Measurements from ENCODE around the gene C16orf74. TPM values are rescaled to one million over a fixed set of nuclear protein-coding genes. Genes with fewer than 3 reads are reported as not detected.

Gene C16orf74
- total RNA-seq, 1 donor from 2014 or later: 33.6 TPM

DNA sequence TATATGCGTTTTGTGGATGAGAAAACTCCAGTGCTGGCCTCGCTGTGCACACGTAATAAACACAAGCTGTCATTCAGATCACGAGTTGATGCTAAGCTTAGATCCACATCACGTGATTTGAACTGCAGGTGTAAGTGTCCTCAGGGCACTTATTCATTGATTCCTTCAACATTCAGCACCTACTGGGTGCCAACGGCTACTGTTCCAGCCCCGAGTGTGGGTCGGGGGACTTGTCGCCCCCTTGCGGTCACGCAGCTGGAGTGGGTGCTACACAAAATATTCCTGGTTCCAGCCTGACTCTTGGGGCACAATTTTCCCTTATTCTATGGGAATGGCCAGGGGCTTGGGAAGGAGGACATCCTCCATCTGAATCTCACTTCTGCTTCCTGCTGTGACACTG, 32.2 kb downstream of the C16orf74 start:
- no peak for DNase-seq (ENCODE audit: low spot score)

DNA sequence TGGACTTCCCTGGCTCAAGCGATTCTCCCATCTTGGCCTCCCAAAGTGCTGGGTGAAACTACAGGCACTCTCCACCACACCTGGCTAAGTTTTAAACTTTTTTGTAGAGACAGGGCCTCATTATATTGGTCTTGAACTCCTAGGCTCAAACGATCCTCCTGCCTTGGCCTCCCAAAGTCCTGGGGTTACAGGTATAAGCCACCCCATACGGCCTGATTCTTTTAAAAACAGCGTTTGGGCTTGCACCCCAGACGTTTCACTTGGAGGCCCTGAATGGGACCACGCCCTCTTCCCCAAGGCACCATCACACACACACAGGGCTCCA, 32.8 kb downstream of the C16orf74 start:
- DNase-seq (ENCODE audit: low spot score): no peak

GRCh38 chr16:85717393-85718152, 33.3 kb downstream of the C16orf74 start:
- peak; percentile 66 for DNase-seq (ENCODE audit: low spot score)

DNA sequence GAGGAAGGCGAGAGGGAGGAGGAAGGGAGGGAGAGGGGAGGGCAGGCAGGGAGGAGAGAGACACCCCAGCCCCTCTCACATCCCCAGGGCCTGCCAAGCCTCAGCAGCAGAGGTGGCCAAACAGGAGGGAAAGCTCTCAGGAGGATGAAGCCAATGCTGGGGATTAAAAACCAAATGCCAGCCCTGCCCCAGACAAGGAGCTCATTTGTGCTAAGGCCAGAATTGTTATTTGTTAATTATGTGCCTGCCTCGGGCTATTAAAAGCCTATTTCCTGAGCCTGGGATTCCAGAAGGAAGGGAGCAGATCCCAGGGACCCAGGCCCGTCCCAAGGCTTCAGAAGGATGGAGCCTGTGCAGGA, 34.2 kb downstream of the C16orf74 start:
- no peak for DNase-seq (ENCODE audit: low spot score)

DNA sequence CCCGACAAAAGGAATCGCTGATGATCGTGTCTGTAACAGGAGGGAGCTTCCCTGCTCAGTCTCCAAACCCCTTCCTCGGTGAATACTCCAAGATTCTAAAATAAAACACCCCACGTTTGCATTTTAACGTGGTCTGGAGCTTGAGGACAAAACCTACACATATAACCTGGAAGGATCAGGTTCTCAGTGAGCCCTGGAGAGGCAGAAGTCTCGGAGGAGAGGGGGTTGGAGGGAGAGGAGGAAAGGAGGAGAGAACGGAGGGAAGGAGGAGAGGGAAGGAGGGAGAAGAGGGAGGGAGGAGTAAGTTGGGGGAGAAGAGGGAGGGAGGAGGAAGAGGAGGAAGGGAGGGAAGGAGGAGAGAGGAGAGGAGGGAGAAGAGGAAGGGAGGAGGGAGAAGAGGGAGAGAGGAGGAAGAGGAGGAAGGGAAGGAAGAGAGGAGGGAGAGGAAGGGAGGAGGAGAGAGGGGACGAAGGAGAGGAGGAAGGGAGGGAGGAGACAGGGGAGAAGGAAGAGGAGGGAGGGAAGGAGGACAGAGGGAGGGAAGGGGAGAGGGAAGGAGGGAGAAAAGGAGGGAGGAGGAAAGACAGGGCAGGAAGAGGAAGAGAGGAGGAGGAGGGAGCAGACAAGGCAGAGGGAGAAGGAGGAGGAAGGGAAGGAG, 34.7 kb downstream of the C16orf74 start:
- no peak for DNase-seq (ENCODE audit: low spot score)

- DNase-seq (ENCODE audit: low spot score): peak; percentile 51
Observed at GRCh38 chr16:85715169-85716021, 35.5 kb downstream of the C16orf74 start.

- DNase-seq (ENCODE audit: low spot score): no peak
Observed at GRCh38 chr16:85712801-85713200, 38.1 kb downstream of the C16orf74 start.

- DNase-seq (ENCODE audit: low spot score): no peak
Observed at GRCh38 chr16:85711982-85712587, 38.8 kb downstream of the C16orf74 start.

- no peak for DNase-seq (ENCODE audit: low spot score)
Observed at GRCh38 chr16:85710732-85711131, 40.2 kb downstream of the C16orf74 start.

DNA sequence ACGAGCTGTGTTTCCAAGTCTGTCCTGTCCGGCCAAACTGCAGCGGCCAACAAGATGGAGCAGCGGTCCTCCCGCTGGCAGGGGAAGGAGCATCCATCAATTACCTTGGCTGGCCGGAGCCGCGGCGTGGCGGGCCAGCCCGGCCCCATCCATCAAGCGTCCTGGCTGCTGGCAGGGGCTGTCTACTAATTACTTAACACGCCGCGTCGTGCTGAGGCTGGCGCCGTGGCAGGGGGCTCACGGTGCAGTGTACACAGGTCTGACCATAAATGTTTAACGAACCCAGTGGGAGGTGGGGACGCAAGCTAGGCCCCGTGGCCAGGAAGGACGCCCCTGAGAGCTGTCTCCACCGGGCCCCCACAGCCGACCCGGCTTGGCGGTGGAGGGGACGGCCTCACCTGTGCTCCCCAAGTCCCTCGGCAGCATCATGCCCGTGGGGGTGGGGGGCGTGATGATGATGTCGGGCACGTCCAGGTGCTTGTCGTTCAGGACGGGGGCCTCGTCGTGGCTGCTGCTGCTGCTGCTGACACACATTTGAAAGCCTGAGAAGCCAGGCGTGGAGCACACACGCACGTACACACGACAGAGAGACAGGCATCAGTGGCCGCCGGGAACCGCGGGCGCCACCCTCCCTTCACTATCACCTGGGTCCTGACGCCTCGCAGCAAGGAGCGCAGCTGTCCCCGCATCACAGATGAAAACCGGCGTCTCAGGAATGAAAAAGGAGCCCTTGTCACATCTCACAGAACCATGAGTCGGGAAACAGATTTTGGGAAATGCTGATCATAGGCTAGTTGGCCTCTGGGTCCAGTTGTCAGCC, 40.9 kb downstream of the C16orf74 start:
- DNase-seq (ENCODE audit: low spot score): no peak

DNA sequence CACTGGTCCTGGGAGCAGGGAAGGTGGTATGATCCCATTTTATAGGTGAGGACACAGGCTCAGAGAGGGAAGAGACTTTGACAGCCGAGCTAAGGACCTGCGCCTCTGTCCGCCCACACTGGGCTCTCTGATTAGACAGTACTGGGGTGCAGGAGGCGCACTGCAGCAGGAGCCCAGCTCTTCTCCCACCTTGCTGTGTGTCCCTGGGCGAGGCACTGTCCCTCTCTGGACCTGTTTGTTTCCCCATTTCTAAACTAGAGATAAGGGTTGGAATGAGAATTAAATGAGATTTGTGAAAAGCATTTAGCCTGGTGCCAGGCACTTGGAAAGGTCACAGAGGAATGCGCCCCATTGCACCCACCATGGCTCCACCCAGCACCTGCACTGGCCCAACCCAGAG, 42.6 kb downstream of the C16orf74 start:
- no peak for DNase-seq (ENCODE audit: low spot score)

- DNase-seq (ENCODE audit: low spot score): no peak
Observed at GRCh38 chr16:85707528-85708095, 43.3 kb downstream of the C16orf74 start.

DNA sequence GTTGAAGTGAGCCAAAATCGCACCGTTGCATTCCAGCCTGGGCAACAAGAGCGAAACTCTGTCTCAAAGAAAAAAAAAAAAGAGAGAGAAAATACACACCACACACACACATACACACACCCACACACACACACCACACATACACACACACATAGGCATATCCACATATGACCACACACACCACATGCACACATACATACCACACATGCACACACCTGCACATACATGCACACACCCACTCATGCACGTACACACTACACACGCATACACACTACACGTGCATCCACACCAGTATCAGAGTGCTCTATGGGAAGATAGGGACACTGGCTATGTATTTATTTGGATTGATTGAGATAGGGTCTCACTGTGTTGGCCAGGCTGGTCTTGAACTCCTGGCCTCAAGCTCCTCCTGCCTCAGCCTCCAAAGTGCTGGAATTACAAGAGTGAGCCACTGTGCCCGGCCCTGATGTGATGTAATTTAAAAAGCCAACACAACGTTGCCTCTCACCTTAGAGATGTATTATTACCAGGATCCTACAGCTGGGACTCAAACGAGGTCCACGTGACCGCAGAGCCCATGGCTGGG, 44.4 kb downstream of the C16orf74 start:
- DNase-seq (ENCODE audit: low spot score): no peak

- no peak for DNase-seq (ENCODE audit: low spot score)
Observed at GRCh38 chr16:85704900-85705846, 45.7 kb downstream of the C16orf74 start.

GRCh38 chr16:85704011-85704410, 46.9 kb downstream of the C16orf74 start:
- no peak for DNase-seq (ENCODE audit: low spot score)

- DNase-seq (ENCODE audit: low spot score): peak; percentile 69
Observed at GRCh38 chr16:85699628-85700027, 51.3 kb downstream of the C16orf74 start.

GRCh38 chr16:85698935-85699558, 51.8 kb downstream of the C16orf74 start:
- no peak for DNase-seq (ENCODE audit: low spot score)

DNA sequence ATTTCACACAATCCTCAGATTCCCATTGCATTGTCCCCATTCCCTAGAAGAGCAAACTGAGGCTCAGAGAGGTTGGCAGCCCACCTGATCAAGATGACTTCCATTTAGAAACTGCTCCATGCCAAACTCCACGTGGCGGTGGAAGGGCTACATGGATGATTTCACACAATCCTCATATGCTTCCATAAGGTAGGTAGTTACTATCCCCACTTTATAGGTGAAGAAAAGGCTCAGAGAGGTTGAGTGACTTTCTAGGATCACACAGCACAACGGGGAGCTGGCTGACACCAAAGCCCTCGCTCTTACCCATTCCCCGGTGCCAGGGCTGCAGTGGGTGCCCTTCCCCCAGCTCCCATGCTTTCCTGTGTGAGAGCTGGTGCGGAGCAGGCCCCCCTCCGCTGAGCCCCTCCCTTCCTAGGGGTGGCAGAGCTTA, 52.4 kb downstream of the C16orf74 start:
- no peak for DNase-seq (ENCODE audit: low spot score)

DNA sequence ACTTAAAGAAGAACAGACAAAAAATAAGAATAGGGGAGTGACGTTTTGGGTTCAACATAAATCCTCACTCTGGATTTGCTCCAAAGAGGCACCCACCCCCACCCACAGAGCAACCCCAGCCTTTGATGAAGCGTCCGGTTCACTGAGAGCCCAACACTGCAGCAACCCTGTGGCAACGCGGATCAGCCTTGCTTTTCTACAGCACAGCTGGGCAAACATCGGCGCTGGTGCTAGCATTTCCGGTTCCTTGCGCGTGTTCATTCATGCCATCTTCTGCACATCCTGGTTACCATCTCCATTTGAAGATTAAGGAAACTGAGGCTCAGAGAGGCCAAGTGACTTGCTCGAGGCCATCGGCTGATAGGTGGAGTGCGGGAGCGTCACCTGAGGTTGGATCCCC, 53.5 kb downstream of the C16orf74 start:
- no peak for DNase-seq (ENCODE audit: low spot score)
